ENCODE results near the gene MEGF6. TPM values are rescaled to one million over a fixed set of nuclear protein-coding genes. Genes with fewer than 3 reads are reported as not detected.

Gene MEGF6
- total and polyA plus RNA-seq, 2 donors (not counting 3 experiments of a cell fraction or from before 2014, with no cell fraction given): 22.5 to 63.7 TPM

GRCh38 chr1:3604997-3605823, 6.1 kb downstream of the MEGF6 start:
- no TSS peak for BruUV-seq (replicated peaks)
- H3K9me1 ChIP-seq (replicated peaks; ENCODE audit: control insufficient read depth, extremely low read depth, insufficient read depth, low read length): no peaks in the 10 kb centered on the region
- CTCF ChIA-PET: no interaction called here
- H3K9ac ChIP-seq (replicated peaks; ENCODE audit: extremely low read depth, insufficient read depth, low read length): no peak overlapping the region
- no peaks in the 10 kb centered on the region for H3K27me3 ChIP-seq (ENCODE audit: control insufficient read depth in 2 of 2, insufficient read depth in 2 of 2, low read length in 2 of 2)
- TF ChIP-seq MAX (IDR thresholded peaks at IDR 0.05; ENCODE audit: insufficient read depth, insufficient read length): no peak
- TF ChIP-seq EZH2 (IDR thresholded peaks at IDR 0.05; ENCODE audit: borderline replicate concordance, low read depth, low read length, severe bottlenecking): no peak
- no peak for TF ChIP-seq GATA2 (IDR thresholded peaks at IDR 0.05; ENCODE audit: insufficient read depth, insufficient read length, low read depth, low read length)
- TF ChIP-seq FOS (IDR thresholded peaks at IDR 0.05; ENCODE audit: borderline replicate concordance, insufficient read depth, low read length): no peak
- no peak for TF ChIP-seq POLR2A (IDR thresholded peaks at IDR 0.05; ENCODE audit: low read depth, low read length)
- no peak for TF ChIP-seq POLR2AphosphoS5 (IDR thresholded peaks at IDR 0.05; ENCODE audit: insufficient read depth, low read depth, low read length)
- TF ChIP-seq, protein P1, sequence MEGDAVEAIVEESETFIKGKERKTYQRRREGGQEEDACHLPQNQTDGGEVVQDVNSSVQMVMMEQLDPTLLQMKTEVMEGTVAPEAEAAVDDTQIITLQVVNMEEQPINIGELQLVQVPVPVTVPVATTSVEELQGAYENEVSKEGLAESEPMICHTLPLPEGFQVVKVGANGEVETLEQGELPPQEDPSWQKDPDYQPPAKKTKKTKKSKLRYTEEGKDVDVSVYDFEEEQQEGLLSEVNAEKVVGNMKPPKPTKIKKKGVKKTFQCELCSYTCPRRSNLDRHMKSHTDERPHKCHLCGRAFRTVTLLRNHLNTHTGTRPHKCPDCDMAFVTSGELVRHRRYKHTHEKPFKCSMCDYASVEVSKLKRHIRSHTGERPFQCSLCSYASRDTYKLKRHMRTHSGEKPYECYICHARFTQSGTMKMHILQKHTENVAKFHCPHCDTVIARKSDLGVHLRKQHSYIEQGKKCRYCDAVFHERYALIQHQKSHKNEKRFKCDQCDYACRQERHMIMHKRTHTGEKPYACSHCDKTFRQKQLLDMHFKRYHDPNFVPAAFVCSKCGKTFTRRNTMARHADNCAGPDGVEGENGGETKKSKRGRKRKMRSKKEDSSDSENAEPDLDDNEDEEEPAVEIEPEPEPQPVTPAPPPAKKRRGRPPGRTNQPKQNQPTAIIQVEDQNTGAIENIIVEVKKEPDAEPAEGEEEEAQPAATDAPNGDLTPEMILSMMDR (IDR thresholded peaks at IDR 0.05; ENCODE audit: extremely low read depth in 1 of 2, insufficient read depth in 1 of 2, low read depth in 1 of 2, low read length in 2 of 2): no peak
- no peak for TF ChIP-seq JUN (IDR thresholded peaks at IDR 0.05; ENCODE audit: borderline replicate concordance, insufficient read depth, insufficient read length, low read depth)
- no peak for TF ChIP-seq MYC (IDR thresholded peaks at IDR 0.05; ENCODE audit: low read depth, low read length)
- no peaks in the 10 kb centered on the region for H3K9me3 ChIP-seq (replicated peaks; ENCODE audit: control insufficient read depth, insufficient read depth, low read length)
- H3K4me2 ChIP-seq (ENCODE audit: insufficient read depth, low read length): no peak overlapping the region
- no peak overlapping the region for H2AFZ ChIP-seq (ENCODE audit: low read depth, low read length)
- H3K4me1 ChIP-seq (ENCODE audit: control insufficient read depth, extremely low read depth, insufficient read depth, low read length): no peaks in the 10 kb centered on the region
- H3K4me3 ChIP-seq (replicated peaks in 1 of 3; ENCODE audit: insufficient read depth in 1 of 3, low read depth in 1 of 3, low read length in 3 of 3): no peak overlapping the region
- POLR2A ChIA-PET: no interaction called here
- FAIRE-seq (no peak), DNase-seq (ENCODE audit: low read depth, low spot score) (no peak)
- no peak overlapping the region for H3K27ac ChIP-seq (ENCODE audit: insufficient read depth, low read depth, low read length)
- no peaks in the 10 kb centered on the region for H3K79me2 ChIP-seq (ENCODE audit: control insufficient read depth, insufficient read depth, low read length)
- dilution Hi-C loops (cut with MboI; ENCODE audit: extremely low pct_ligation_motif_present, low sequenced_read_pairs): no loop called here
- H4K20me1 ChIP-seq (replicated peaks; ENCODE audit: control insufficient read depth, extremely low read depth, insufficient read depth, low read length): no peaks in the 10 kb centered on the region
- H3K36me3 ChIP-seq (ENCODE audit: control insufficient read depth in 2 of 2, extremely low read depth in 1 of 2, insufficient read depth in 2 of 2, low read length in 2 of 2): no peaks in the 10 kb centered on the region
- intact Hi-C loops (cut with micrococcal nuclease): no loop called here

All from endothelial cell of umbilical vein (primary cell).